Skeletal muscle cell (primary cell): ENCODE measurements around the gene BRPF3.
A peak's percentile ranks its signal among the peaks of the same experiment; 100 is the strongest.

ENCODE experiments used
- DNase-seq: peaks from one replicate; pipeline ENCODE4 v3.0.0-alpha.2; 2010; ENCODE audit warnings: low read depth
- H3K4me3 ChIP-seq: 2 replicates; pipeline ENCODE4 v1.5.1; 2011; ENCODE audit warnings: low read depth, mild to moderate bottlenecking, control low read depth, low read length, moderate library complexity

The BRPF3 gene

GRCh38 chr6:36196113-36196879 is at the start of gene BRPF3:
BRPF3 (plus strand) TSS chr6:36196744; CDS start chr6:36200323, 3,579 bp downstream.
- peak within 1 kb of the TSS; percentile 66 for H3K4me3 ChIP-seq
- peak; percentile 18 for DNase-seq

DNA sequence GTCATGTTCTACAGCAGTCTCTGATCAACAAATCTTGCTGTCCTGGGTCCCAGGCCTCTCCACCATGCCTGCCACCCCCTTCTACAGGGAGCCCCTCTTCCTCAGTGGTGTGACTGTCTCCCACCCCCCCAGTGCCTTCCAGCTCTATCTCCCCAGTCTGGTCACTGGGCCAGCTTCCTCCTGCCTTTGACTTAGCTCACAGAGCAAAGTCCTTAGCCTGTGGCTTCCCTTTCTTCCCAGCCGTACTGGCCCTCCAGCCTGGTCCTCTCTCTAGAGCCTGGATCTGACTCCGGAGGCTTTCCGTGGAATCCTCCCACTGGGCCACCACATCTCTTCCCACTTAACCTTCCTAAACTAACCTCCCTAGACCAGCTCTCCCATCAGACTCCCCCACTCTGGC is 49.2 kb upstream of the BRPF3 start:
- DNase-seq, result no peak
- no peak overlapping the region for H3K4me3 ChIP-seq

GRCh38 chr6:36149476-36149875 is 47.1 kb upstream of the BRPF3 start:
- H3K4me3 ChIP-seq, result no peak overlapping the region
- no peak for DNase-seq

- no peak for DNase-seq
- H3K4me3 ChIP-seq, result no peak overlapping the region
Measured at GRCh38 chr6:36150283-36150682, 46.3 kb upstream of the BRPF3 start.

- no peak overlapping the region for H3K4me3 ChIP-seq
- no peak for DNase-seq
Measured at GRCh38 chr6:36154286-36154685, 42.3 kb upstream of the BRPF3 start.

- no peak for DNase-seq
Measured at GRCh38 chr6:36155662-36156061, 40.9 kb upstream of the BRPF3 start.

DNA sequence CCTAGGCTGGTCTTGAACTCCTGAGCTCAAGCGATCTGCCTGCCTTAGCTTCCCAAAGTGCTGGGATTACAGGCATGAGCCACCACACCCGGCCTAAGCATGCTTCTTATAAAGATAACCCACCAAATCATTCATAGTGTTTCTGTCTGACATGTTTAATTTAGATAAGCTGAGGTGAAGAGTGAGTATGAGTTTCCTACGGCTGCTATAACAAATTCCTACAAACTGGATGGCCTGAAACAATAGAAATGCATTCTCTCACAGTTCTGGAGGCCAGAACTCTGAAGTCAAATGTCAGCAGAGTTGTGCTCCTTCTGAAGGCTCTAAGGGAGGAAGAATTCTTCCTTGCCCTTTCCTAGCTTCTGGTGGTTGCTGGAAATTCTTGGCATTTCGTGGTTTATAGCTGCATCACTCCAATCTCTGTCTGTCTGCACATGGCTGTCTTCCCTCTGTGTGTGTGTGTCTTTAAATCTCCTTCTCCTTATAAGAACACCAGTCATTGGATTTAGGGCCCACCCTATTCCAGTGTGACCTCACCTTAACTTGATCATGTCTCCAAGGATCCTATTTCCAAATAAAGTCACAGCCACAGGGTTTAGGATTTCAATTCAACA is 36.3 kb upstream of the BRPF3 start:
- DNase-seq, result peak; percentile 7
- no peak overlapping the region for H3K4me3 ChIP-seq

More at GRCh38 chr6:36155662-36156061, 40.9 kb upstream of the BRPF3 start:
- no peak overlapping the region for H3K4me3 ChIP-seq

GRCh38 chr6:36169023-36170007 is 27.2 kb upstream of the BRPF3 start:
- H3K4me3 ChIP-seq, result no peak overlapping the region
- DNase-seq, result no peak

GRCh38 chr6:36170704-36171103 is 25.8 kb upstream of the BRPF3 start:
- H3K4me3 ChIP-seq, result no peak overlapping the region
- DNase-seq, result no peak

GRCh38 chr6:36171573-36171972 is 25.0 kb upstream of the BRPF3 start:
- no peak overlapping the region for H3K4me3 ChIP-seq
- no peak for DNase-seq

GRCh38 chr6:36177166-36177565 is 19.4 kb upstream of the BRPF3 start:
- no peak for DNase-seq
- H3K4me3 ChIP-seq, result no peak overlapping the region

DNA sequence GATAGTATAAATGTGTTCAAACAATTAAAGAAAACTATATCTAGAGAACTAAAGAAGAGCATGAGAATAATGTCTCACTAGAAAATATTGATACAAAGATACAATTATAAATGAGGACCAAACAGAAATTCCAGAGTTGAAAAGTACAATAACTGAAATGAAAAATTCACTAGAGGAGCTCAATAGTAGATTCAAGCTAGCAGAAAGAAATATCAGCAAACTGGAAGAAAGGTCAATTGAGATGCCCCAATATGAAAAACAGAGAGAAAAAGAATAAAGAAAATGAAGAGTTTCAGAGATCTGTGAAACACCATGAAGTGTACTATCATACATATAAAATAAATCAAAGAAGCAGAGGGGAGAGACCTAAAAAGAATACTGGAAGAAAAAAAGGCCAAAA is 18.0 kb upstream of the BRPF3 start:
- H3K4me3 ChIP-seq, result no peak overlapping the region

DNA sequence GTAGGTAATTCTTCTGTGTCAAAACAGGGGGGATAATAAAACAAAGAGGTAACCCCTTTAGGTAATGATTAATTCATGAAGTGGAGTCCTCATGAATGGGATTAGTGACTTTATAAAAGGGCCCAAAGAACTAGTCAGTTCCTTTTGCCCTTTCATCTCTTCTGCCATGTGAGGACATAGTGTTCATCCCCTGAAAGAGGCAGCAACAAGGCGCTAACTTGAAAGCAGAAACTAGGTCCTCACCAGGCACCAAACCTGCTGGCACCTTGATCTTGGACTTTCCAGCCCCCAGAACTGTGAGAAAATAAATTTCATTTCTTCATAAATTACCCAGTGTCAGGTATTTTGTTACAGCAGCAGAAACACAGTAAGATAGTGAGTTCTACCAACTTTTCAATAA is 16.4 kb upstream of the BRPF3 start:
- no peak for DNase-seq
- H3K4me3 ChIP-seq, result no peak overlapping the region

More for the DNA sequence above, 18.0 kb upstream of the BRPF3 start:
- DNase-seq, result no peak

DNA sequence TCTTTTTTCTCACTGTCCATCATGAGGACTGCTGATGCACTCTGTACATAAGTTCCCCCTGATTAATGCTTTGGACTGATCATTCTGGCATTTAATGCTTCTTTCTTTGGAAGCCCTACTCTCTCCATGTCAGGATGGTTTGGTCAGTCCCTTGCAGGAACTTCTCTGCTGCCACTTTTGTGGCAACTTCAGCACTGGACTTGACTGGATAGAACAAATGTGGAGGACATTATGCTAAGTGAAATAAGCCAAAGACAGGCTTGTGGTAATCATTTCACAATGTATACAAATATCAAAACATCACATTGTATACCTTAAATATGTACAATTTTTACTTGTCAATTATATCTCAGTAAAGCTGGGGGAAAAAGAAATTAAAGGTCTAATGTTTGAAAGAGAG is 12.2 kb upstream of the BRPF3 start:
- no peak overlapping the region for H3K4me3 ChIP-seq
- no peak for DNase-seq

- no peak for DNase-seq
- no peak overlapping the region for H3K4me3 ChIP-seq
Measured at GRCh38 chr6:36186199-36186598, 10.3 kb upstream of the BRPF3 start.

DNA sequence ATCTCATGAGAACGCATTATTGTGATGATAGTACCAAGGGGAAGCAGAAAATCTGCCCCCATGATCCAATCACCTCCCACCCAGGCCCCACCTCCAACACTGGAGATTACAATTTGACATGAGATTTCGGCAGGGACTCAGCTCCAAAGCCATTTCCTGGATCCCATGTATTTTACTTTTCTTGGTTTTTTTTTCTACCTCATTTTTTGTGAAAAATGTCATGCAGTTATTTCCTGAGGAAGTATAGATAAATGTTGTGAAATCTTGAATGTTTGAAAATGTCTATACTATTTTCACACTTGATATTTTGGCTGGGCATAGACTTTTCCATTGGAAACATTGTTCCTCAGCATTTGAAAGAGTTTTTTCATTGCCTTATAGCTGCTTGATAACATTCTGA is 9.1 kb upstream of the BRPF3 start:
- H3K4me3 ChIP-seq, result no peak overlapping the region
- no peak for DNase-seq

- no peak for DNase-seq
- peak overlapping the region; percentile 66 for H3K4me3 ChIP-seq
Measured at GRCh38 chr6:36195471-36196112, 952 bp upstream of the BRPF3 start.

DNA sequence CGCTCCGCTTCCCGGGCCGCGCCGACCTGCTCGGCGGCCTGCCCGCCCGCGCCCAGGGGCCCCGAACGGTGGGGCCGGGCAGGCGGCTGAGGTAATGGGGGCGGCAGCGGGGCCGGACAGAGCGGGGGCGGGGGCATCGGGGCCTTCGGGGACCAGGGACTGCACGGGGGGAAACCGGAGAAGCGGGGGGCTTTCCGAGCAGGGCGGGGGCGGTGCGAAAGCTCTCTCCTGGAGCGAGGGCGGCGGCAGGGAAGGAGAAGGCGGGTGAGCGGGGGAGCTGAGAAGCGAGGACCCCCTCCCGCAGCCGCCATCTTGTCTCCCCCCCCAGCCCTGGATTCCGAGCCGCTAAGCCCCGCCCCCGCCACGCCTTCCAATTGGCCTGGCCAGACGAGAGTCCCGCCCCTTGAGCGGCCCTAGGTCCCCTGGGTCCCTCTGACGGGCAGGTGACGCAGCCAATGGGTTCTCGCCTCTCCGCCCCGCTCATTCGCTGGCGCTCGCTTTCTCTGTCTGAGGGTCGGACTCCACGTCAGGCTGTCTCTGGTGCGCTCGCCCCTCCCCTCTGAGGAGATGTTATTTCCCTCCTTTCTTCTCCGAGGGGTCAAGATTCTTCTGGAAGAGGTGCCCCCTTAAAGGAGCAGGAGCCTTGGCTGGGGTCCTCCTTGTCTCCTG is 470 bp downstream of the BRPF3 start:
- H3K4me3 ChIP-seq, result peak overlapping the region; percentile 66
- DNase-seq, result peak; percentile 83

GRCh38 chr6:36197739-36198221 is 1.2 kb downstream of the BRPF3 start:
- DNase-seq, result no peak
- peak overlapping the region; percentile 66 for H3K4me3 ChIP-seq
